ENCODE measurements around the gene RPAIN.

- no peak for TF ChIP-seq MAX (IDR thresholded peaks at IDR 0.05)
- TF ChIP-seq CTCF (IDR thresholded peaks at IDR 0.05; ENCODE audit: low read depth, low read length, missing input control): no peak
Observed at GRCh38 chr17:5424909-5425308, 4.9 kb downstream of the RPAIN start.
